GM12878 (cell line): ENCODE data around the gene TRAP1.

Experiments
- BCL11A ChIP-seq: IDR thresholded peaks from 2 replicates; pipeline ENCODE4 v1.6.1; 2011; ENCODE audit warnings: low read depth, low read length
- CTCF ChIP-seq, 3 experiments: IDR thresholded peaks in 2 of 3; conservative IDR thresholded peaks in 1 of 3; 2 replicates each; pipeline ENCODE4 v1.5.1; 2011; ENCODE audit warnings: low read depth in 3 of 3, low read length in 3 of 3, mild to moderate bottlenecking in 3 of 3, control low read depth in 2 of 3, moderate library complexity in 2 of 3, inconsistent platforms in 1 of 3, mixed read lengths in 1 of 3; ENCODE audit not compliant: control insufficient read depth in 2 of 3, insufficient read depth in 1 of 3; ENCODE audit errors: extremely low read depth in 1 of 3
- E2F4 ChIP-seq: IDR thresholded peaks from 2 replicates; pipeline ENCODE4 v1.6.1; 2012; ENCODE audit warnings: low read depth, low read length, improper control_type of control experiment
- EP300 ChIP-seq, 2 experiments: fragments of 150-350 bp in 1 of 2; IDR thresholded peaks; 2 replicates each; pipeline ENCODE4 v1.6.1; 2011 to 2012; ENCODE audit warnings: low read depth in 2 of 2, low read length in 2 of 2, borderline replicate concordance in 1 of 2, improper control_type of control experiment in 1 of 2, inconsistent platforms in 1 of 2; ENCODE audit not compliant: control insufficient read depth in 1 of 2
- ESRRA ChIP-seq: IDR thresholded peaks from 2 replicates; pipeline ENCODE4 v1.6.1; 2012; ENCODE audit warnings: mild to moderate bottlenecking, low read length, improper control_type of control experiment
- HDAC2 ChIP-seq: fragments of 200-600 bp; sonication (generic); IDR thresholded peaks from 2 replicates; pipeline ENCODE4 v1.6.1; 2017
- MTA2 ChIP-seq: fragments of 450-650 bp; IDR thresholded peaks from 2 replicates; pipeline ENCODE4 v1.6.1; 2016; ENCODE audit warnings: low read depth, mild to moderate bottlenecking, moderate library complexity
- MXI1 ChIP-seq: fragments of 150-350 bp; IDR thresholded peaks from 2 replicates; pipeline ENCODE4 v1.6.1; 2011; ENCODE audit warnings: low read depth, mild to moderate bottlenecking, inconsistent platforms, low read length, improper control_type of control experiment
- MYC ChIP-seq: IDR thresholded peaks from 2 replicates; pipeline ENCODE4 v1.6.1; 2011; ENCODE audit warnings: mild to moderate bottlenecking, low read length, moderate library complexity, inconsistent platforms; ENCODE audit not compliant: insufficient read depth, insufficient replicate concordance, insufficient read length, severe bottlenecking
- RAD21 ChIP-seq: IDR thresholded peaks from 2 replicates; pipeline ENCODE4 v1.6.1; 2011; ENCODE audit warnings: mild to moderate bottlenecking, low read depth, low read length, moderate library complexity; ENCODE audit not compliant: insufficient read depth
- TAF1 ChIP-seq: IDR thresholded peaks from 2 replicates; pipeline ENCODE4 v1.6.1; 2011; ENCODE audit warnings: mild to moderate bottlenecking, low read depth, low read length, borderline replicate concordance
- USF1 ChIP-seq: IDR thresholded peaks from 2 replicates; pipeline ENCODE4 v1.6.1; 2011; ENCODE audit warnings: borderline replicate concordance, low read depth, mild to moderate bottlenecking, moderate library complexity, mixed read lengths, low read length; ENCODE audit not compliant: insufficient read depth; ENCODE audit errors: extremely low read length
- ZBTB40 ChIP-seq: fragments of 450-650 bp; IDR thresholded peaks from 2 replicates; pipeline ENCODE4 v1.6.1; 2016; ENCODE audit warnings: mild to moderate bottlenecking, moderate library complexity, borderline replicate concordance
- ZNF24 ChIP-seq: fragments of 450-650 bp; IDR thresholded peaks from 2 replicates; pipeline ENCODE4 v1.6.1; 2017; ENCODE audit warnings: antibody characterized with exemption, mild to moderate bottlenecking

GRCh38 chr16:3764409-3764808, 47.1 kb upstream of the TRAP1 start:
- TF ChIP-seq ZNF24: no peak
- no peak for TF ChIP-seq CTCF (IDR thresholded peaks at IDR 0.05 in 2 of 3, conservative IDR thresholded peaks at IDR 0.05 in 1 of 3; ENCODE audit: control insufficient read depth in 2 of 3, extremely low read depth in 1 of 3, insufficient read depth in 1 of 3, low read depth in 3 of 3, low read length in 3 of 3)
- TF ChIP-seq BCL11A: no peak
- TF ChIP-seq MYC: no peak
- no peak for TF ChIP-seq RAD21
- TF ChIP-seq TAF1: no peak
- TF ChIP-seq MTA2: no peak
- TF ChIP-seq EP300 (IDR thresholded peaks at IDR 0.05; ENCODE audit: borderline replicate concordance in 1 of 2, control insufficient read depth in 1 of 2, low read depth in 2 of 2, low read length in 2 of 2): no peak
- TF ChIP-seq ZBTB40: no peak
- no peak for TF ChIP-seq USF1
- no peak for TF ChIP-seq ESRRA
- no peak for TF ChIP-seq HDAC2
- no peak for TF ChIP-seq E2F4
- no peak for TF ChIP-seq MXI1
